GM12891 (cell line): ENCODE measurements around the gene SELENOV.

ENCODE experiments used
- POLR2A ChIP-seq: IDR thresholded peaks from 2 replicates; pipeline ENCODE4 v1.6.1; 2011; ENCODE audit warnings: low read depth, low read length, control low read depth
- POLR2AphosphoS5 ChIP-seq: IDR thresholded peaks from 2 replicates; pipeline ENCODE4 v1.6.1; 2011; ENCODE audit warnings: low read depth, low read length, control low read depth
- POU2F2 ChIP-seq: IDR thresholded peaks from 2 replicates; pipeline ENCODE4 v1.6.1; 2011; ENCODE audit warnings: low read depth, mild to moderate bottlenecking, control low read depth, low read length, moderate library complexity
- SPI1 ChIP-seq: IDR thresholded peaks from 2 replicates; pipeline ENCODE4 v1.6.1; 2011; ENCODE audit warnings: low read depth, low read length, control low read depth
- TAF1 ChIP-seq: IDR thresholded peaks from 2 replicates; pipeline ENCODE4 v1.6.1; 2011; ENCODE audit warnings: low read depth, low read length, control low read depth

DNA sequence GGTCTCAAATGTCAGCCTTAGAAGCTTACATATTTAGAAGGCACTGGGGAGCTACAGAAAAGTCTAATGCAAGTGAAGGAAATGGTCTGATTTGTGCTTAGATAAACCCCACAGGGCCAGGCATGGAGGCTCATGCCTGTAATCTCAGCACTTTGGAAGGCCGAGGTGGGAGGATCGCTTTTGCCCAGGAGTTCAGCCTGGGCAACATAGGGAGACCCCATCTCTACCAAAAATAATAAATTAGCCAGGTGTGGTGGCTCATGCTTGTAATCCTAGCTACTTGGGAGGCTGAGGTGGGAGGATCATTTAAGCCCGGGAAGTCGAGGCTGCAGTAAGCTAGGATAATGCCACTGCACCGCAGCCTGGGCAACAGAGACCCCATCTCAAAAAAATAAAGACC lies 18.9 kb upstream of the SELENOV start:
- no peak for TF ChIP-seq TAF1
- TF ChIP-seq POLR2A: no peak
- no peak for TF ChIP-seq POLR2AphosphoS5
- no peak for TF ChIP-seq SPI1
- TF ChIP-seq POU2F2: no peak
